ENCODE data around the gene CDSN.
"Not testable (repeated sequence)": the region's sequence is repeated elsewhere in the genome, so short reads cannot be mapped to it uniquely, and the experiment has no call there.

DNA sequence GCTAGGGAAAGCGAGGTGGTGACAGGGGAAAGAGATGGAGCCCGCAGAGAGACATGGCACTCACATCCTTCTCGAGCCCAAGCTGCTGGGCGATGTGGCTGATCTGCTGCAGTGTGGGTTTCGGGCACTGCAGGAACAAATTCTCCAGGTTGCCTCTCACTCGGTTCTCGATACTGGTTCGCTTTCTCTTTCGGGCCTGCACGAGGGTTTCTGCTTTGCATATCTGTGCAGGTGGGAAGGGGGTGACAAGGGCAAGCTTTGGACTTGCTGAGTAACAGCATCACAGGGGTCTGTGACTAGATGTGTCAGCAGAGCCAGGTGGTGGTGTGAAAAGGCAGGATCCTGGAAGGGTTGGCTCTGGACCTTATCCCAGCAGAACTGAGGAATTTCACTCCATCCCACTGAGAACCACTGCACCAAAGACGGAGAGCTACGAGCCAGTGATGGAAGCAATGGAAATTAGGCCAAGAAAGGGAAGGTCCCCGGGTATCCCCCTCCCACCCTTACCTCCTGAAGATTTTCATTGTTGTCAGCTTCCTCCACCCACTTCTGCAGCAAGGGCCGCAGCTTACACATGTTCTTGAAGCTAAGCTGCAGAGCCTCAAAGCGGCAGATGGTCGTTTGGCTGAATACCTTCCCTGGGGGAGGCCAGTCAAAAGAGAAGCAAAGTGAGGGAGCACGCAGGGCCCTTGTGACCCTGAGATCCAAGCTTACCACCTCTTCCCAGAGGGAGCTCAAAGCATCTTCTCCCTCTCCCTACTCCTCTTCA is 45.0 kb upstream of the CDSN start:
- TF ChIP-seq EZH2 (IDR thresholded peaks at IDR 0.05; ENCODE audit: insufficient read depth, poor library complexity, severe bottlenecking); EZH2phosphoT487 (IDR thresholded peaks at IDR 0.05; ENCODE audit: insufficient read depth, low read depth): not testable (repeated sequence)

Measured in GM23248 (cell line).